SK-N-DZ (cell line): ENCODE measurements around the gene PRKAG1. TPM values are rescaled to one million over a fixed set of nuclear protein-coding genes. Genes with fewer than 3 reads are reported as not detected.
"Not testable (repeated sequence)": the region's sequence is repeated elsewhere in the genome, so short reads cannot be mapped to it uniquely, and the experiment has no call there.

Experiments used
- DNase-seq: peaks from one replicate; pipeline ENCODE4 v3.0.0-alpha.2; 2015; ENCODE audit warnings: low spot score
- polyA plus RNA-seq, 2 experiments: library from polyadenylated mRNA; depleted of rRNA; stranded (reverse); fragments of >200 nt; gene quantifications; 2 replicates each; pipeline ENCODE4 v1.2.3, GENCODE V29; 2014

PRKAG1 gene
- 56.8 and 62.7 TPM in 2 replicates for polyA plus RNA-seq (2014; cell fraction: cytosol; rRNA removed)
- polyA plus RNA-seq (2014; cell fraction: nucleus; rRNA removed): 37.3 and 42.8 TPM in 2 replicates

GRCh38 chr12:49018261-49019119 lies at the start of gene PRKAG1:
TSS of gene PRKAG1 (minus strand) at chr12:49018776. CDS start at chr12:49018740, 36 bp downstream.
- DNase-seq: peak; percentile 95

DNA sequence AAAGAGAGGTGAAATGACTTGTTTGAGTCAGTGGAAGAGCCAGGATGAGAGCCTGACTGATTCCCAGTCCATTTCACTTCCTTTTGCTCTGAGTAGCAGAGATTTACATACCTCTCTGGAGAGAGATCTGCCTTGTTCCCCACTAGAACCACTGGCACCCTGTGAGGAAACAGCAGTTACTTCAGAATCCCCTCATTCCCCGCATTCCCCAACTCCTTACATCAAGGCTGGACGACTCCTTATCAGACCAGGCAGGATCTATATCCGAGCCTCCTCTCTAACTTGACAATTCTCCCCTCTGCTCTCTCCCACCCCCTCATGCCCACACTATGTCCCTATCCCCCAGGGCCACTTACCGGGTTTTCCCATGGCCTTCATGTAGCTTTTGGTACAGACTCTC lies 47.5 kb upstream of the PRKAG1 start:
- no peak for DNase-seq

DNA sequence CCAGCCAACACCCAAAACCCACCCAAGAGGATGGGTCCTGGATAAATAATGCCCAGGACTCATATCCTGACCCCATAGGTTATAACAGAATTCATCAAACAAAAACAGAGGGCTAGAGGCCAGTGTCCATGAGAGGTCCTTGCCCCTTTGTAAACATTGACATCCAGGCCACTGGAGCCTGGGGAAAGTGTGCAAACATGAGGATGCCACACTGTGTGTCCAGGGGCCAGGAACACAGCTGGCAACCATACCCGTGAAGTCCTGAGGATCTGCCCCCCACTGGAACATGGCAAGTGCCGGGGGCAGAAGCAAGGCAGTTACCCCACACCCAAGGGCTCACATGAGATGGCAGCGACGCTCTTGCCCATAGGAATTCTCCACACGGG lies 46.2 kb upstream of the PRKAG1 start:
- DNase-seq: no peak

- not testable (repeated sequence) for DNase-seq
These were observed 43.3 kb upstream of the PRKAG1 start for GRCh38 chr12:49061916-49062315.

DNA sequence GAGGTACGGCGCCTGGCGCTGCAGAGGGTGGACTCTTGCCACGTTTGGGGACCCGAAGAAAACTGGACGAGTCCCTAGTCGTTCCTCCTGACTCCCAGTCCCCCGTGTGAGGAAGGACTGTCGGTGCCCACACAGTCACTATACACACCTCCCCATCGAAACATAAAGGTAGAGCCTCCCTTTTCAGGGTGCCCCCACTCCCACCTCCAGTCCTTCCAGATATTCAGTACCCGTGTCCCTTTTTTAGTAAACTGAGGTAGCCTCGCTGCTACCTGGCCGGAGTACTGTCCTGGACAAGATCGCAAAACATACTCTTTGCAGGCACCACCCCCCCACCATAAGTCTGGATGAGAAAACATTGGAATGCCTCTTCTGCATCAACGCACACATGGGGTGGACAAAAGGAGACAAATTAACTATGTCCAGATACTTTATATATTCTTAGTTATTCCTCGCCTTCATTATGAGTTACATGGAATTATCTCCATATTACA lies 42.6 kb upstream of the PRKAG1 start:
- DNase-seq: no peak

DNA sequence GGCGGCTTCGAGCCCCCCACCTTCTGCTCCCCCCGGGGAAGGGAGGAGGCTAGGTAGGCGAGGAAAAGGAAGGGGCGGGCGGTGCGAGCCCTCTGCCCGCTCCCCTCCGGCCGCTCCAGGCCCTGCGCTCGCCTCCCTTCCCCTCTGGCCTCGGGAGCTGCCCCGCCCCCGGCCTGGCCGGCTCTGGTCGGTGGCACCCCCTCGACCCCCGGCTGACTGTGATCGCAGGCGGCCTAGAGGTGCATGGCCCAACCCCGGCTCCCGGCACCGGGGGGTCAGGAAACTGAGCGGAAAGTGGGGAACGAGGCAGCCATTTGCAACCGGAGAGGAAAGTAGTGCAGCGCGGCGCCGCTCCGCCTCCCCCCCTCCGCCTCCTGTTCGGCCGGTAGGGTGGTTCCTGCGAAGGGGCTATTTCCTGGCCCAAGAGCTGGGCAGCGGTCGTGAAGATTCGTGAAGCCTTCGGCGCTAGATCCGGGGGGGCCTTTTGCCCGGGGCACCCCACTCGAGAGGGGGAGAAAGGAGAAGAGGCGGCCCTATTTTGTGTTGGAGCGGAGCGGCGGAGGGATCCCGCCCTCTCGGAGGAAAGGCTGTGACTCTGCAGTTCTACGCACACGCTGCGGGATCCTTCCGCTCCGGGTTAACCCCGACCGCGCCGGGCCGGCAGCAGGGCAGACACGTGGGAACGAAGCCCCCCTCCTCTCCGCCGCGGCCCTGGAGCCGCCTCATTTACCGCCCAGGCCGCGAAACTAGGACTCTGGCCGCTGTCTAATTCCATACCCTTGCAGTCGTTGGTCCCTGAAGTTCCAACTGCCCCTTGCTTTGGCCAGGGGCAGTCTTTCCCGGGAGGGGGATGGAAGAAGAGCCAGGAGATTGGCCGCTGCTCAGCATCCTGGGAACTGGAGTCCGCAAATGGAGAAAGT lies 41.9 kb upstream of the PRKAG1 start, which contains the start of gene KMT2D:
TSS of gene KMT2D (minus strand) at position 558 of the 920 bp plus-strand sequence. CDS start 5,470 bp downstream, outside the sequence.
- DNase-seq: peak; percentile 96

GRCh38 chr12:49059299-49060171 lies 41.0 kb upstream of the PRKAG1 start:
- no peak for DNase-seq

DNA sequence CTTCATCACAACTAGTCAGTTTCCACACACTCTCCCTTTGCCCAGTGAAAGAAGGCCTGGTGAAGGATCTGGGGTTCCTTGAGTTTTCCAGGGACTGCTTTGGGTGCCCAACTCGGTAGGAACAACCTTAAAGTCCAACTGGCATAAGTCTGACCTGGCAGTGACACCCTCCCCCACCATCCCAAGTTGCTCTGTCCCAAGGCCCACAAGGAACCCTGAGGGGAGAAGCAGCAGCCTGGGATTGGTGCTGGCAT lies 40.4 kb upstream of the PRKAG1 start:
- no peak for DNase-seq

DNA sequence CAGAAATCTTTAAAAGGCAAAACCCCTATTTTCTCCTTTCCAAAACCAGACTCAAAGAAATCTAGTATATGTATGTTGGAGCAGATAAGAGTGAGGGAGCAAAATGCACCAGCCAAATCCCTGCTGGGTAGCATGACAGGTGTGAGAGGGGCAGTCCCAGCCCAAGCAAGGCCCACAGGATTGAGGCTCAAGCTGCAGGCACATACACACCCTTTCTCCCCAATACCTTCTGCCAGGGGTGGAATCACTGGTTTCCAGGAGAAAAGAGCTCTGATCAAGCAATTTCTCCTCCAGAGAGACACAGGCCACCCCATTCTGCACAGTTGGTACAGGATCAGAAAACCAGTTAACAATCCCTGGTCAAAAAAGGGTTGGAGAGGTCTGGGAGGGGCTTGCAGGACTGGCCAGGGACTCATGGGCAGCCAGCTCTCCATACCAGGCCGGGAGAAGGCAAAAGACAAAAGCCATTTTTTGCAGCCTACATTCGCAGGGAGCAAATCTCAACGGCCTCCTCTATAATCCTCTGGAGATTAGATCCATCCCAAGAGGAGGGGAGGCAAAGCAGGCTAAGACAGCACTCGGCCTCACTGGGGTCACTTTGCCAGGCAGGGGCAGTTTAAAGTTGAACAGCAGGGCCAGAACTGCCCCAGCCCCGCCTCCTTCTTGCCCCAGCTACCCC lies 39.9 kb upstream of the PRKAG1 start:
- DNase-seq: no peak

DNA sequence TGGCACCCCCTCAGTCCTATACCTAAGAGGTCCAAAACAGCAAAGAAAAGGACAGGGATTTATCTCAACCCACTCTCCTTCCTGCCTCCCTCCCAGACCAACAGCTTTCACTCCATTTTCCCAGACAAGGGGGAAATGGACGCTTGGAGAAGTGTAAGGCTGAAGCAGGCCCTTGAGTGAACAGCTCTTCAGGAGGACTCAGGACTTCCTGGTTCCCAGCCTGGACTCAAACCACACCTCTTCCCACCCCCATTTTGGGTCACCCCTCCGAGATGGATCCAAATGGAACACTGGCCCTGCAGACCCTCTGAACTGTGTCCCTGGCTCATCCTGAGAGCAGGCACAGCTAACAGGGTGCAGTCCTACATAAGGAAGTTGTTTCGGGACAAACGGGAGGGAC lies 39.3 kb upstream of the PRKAG1 start:
- no peak for DNase-seq

DNA sequence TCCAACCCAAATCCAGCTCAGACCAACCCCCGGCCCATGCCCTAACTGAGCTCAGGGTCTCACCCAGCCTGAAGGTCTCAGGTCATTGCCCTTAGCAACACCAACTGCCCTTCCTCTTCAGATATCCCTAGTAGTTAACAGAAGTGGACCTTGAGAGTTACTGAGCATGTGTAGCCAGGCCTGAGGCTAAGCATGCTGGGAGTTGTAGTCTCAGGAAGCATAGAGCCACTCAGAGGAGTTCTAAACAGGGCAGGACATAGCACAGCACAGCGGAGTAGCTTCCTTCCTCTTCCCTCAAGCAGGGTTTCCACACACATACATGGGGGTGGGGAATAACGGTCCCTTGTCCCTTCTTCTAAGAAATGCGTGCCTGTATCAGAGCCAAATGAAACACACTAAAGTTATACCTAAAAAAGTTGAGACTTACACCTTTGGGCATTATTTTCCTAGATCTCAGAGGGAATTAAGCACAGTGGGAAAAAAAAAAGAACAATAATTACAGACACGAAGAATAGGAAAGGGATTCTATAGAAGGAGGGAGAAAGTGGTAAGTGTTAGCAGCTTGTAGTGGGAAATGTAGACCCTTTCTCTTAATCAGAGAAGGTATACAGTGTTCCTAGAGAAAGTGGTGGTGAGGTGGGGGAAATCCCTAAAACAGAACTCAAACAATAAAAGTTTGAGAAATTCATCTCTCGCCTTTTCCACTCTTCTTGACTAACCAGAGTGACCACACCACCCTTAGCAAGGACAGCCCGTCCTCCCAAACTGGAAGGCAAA lies 37.6 kb upstream of the PRKAG1 start:
- peak; percentile 51 for DNase-seq

GRCh38 chr12:49055092-49055491 lies 36.5 kb upstream of the PRKAG1 start:
- DNase-seq: no peak

GRCh38 chr12:49054524-49054923 lies 35.9 kb upstream of the PRKAG1 start:
- no peak for DNase-seq

DNA sequence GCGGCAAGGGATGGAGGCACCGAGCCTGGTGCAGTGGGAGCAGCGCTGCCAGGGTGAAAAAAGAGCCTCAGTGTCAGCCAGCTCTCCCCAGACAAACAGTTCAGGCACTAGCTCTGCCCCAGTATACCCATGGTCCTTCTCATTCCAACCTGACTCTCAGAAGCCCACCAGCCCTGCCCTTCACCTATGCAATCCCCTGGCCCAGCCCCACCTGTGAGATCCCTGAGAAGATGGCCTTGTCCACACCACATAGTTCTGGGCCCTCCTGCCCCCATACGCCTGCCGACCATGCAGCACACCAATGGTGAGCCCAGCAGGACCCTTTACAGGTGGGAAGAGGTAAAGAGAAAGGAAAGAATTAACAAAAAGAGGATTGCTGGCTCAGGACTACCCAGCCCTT lies 35.5 kb upstream of the PRKAG1 start:
- no peak for DNase-seq

DNA sequence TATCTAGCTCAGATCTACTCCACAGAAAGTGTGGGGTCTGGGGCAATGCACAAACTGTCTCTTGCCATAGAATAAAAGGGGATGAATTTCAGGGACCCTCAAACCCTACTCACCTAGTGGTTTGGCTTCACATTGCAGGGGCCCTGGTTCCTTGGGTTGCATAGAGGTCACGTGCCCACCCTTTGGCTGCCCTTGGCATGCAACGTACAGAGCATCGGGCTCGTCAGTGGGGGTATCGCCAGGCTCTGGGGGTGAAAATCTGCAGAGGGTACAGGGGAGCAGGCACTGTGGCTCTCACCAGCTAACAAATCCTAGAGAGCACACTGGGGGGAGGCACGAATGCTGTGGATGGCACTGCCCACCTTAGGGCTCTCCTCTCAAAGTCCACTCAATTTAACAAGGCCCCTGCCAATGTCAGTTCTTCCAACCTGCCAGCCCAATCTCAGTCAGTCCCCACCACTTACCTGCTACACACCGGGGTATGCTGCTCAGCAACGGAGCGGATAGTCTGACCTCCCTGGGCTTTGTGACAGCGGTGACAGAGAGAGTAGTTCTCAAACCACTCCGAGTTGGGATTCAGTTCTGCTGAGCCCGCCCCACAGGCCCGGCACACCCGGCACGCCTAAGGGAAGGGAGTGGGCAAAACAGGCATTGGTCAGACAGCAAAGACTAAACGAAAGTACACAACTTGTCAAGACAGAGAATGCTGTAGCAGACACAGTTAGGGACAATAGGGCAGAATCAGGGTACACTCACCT lies 34.1 kb upstream of the PRKAG1 start:
- no peak for DNase-seq

- no peak for DNase-seq
These were observed 33.3 kb upstream of the PRKAG1 start for GRCh38 chr12:49051777-49052438.

GRCh38 chr12:49051373-49051764 lies 32.8 kb upstream of the PRKAG1 start:
- no peak for DNase-seq

GRCh38 chr12:49050507-49051372 lies 32.2 kb upstream of the PRKAG1 start:
- DNase-seq: no peak
